Fibroblast of mammary gland (primary cell): ENCODE measurements around the gene VPS9D1.
"Not testable (repeated sequence)": the region's sequence is repeated elsewhere in the genome, so short reads cannot be mapped to it uniquely, and the experiment has no call there.

ENCODE experiments used
- DNase-seq: peaks from one replicate; pipeline ENCODE4 v3.0.0-alpha.2; 2010; ENCODE audit warnings: low read depth
- H3K4me3 ChIP-seq: 2 replicates; pipeline ENCODE4 v1.5.1; 2011; ENCODE audit warnings: low read depth, mild to moderate bottlenecking, low read length, moderate library complexity; ENCODE audit not compliant: control insufficient read depth
- TF ChIP-seq, protein P1 (sequence below): conservative IDR thresholded peaks from 2 replicates; pipeline ENCODE4 v1.5.1; 2011; ENCODE audit warnings: low read depth, low read length, inconsistent platforms; ENCODE audit not compliant: control insufficient read depth, insufficient read depth

VPS9D1 gene

DNA sequence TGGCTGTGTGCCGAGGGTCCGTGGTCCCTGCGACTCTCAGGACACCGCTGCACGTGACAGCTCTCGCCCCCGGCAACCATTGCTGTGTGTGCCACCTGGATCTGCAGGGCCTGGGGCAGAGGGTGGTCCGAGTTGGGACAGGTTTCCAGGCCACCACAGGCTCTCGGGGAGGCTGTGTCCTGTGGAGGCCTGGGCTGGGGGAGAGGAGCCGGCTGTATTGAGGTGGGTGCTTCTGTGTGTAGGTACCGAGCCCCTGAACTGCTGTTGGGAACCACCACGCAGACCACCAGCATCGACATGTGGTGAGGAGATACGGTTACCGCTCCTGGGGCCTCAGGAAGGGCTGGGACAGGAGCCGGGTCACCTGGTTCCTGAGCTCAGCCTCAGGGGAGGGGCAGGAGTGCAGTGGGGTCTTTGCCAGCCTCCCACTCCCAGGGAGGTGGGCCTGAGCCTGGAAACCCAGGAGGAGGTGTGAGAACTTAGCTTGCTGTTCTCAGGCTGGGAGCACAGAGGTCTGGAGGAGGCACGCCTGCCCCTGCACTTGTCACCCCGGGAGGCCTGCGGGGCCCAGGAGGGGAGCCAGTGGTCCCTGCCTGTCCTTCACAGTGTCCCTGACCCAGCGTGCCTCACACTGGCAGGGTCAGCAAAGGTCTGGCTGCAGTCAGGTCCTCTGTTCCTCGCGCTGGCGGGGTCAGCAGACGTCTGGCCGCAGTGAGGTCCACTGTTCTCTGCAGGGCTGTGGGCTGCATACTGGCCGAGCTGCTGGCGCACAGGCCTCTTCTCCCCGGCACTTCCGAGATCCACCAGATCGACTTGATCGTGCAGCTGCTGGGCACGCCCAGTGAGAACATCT, 26.5 kb downstream of the VPS9D1 start:
- DNase-seq = no peak
- TF ChIP-seq, protein P1, sequence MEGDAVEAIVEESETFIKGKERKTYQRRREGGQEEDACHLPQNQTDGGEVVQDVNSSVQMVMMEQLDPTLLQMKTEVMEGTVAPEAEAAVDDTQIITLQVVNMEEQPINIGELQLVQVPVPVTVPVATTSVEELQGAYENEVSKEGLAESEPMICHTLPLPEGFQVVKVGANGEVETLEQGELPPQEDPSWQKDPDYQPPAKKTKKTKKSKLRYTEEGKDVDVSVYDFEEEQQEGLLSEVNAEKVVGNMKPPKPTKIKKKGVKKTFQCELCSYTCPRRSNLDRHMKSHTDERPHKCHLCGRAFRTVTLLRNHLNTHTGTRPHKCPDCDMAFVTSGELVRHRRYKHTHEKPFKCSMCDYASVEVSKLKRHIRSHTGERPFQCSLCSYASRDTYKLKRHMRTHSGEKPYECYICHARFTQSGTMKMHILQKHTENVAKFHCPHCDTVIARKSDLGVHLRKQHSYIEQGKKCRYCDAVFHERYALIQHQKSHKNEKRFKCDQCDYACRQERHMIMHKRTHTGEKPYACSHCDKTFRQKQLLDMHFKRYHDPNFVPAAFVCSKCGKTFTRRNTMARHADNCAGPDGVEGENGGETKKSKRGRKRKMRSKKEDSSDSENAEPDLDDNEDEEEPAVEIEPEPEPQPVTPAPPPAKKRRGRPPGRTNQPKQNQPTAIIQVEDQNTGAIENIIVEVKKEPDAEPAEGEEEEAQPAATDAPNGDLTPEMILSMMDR = no peak
- no peak overlapping the region for H3K4me3 ChIP-seq

DNA sequence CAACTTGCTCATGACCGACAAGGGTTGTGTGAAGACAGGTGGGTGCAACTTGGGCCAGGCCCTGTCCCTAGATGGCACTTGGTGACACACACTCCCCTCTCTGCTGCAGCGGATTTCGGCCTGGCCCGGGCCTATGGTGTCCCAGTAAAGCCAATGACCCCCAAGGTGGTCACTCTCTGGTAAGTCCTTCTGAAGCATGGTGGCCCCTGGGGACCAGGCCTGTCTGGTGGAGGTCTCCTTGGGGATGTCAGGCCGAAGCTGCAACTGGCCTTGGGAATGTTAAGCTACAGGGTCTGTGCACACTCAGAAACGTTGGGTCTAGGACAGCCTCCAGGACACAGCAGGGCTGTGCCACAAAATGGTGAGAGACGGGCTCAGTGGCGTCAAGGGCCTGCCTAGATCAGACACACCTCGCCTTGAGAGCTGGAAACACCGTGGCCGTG, 27.4 kb downstream of the VPS9D1 start:
- no peak overlapping the region for H3K4me3 ChIP-seq
- DNase-seq = no peak
- TF ChIP-seq, protein P1 = no peak

DNA sequence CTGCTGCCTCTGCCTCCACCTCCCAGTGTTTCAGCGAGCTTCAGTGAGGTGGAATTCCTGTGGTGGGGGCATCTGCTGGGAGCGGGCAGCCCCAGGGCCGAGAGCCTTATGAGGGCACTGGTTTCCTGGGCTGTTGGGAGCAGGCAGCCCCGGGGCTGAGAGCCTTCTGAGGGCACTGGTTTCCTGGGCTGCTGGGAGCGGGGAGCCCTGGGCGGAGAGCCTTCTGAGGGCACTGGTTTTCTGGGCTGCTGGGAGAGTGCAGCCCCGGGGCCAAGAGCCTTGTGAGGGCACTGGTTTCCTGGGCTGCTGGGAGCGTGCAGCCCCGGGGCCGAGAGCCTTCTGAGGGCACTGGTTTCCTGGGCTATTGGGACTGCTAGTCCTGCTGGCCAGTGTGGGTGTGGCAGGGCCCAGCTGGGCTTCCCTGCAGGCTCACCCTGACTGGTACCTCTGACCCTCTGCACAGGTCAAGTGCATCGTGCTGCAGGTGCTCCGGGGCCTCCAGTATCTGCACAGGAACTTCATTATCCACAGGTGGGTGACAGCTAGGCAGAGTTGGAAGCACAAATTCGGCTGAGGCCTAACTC, 28.6 kb downstream of the VPS9D1 start:
- TF ChIP-seq, protein P1 = no peak
- no peak overlapping the region for H3K4me3 ChIP-seq
- DNase-seq = no peak

DNA sequence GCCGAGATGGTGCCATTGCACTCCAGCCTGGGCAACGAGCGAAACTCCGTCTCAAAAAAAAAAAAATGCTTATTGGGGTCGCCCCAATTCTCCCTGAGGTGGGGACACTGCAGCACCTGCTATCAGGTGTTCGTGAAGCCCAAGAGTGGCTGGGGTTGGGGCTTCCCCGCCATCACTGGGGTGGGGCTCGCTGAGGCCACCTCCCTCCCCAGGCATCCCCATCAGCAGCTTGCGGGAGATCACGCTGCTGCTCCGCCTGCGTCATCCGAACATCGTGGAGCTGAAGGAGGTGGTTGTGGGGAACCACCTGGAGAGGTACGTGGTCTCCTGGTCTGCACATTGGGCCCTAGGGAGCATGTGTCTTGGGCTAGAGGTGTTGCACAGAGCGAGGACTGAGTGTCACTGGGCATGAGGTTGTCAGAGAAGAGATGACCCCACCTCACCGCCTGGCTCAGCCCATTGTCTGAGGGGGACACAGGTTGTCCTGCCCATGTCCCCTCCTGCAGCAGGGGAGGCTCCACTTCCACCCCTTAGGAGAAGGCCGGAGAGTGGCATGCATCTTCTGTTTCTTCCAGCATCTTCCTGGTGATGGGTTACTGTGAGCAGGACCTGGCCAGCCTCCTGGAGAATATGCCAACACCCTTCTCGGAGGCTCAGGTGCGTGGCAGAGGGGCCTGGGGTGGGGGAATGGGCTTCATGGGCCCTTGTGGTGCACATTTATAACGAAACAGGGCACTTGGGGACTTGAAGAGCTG, 29.3 kb downstream of the VPS9D1 start:
- DNase-seq = no peak
- H3K4me3 ChIP-seq = no peak overlapping the region
- TF ChIP-seq, protein P1 = no peak

DNA sequence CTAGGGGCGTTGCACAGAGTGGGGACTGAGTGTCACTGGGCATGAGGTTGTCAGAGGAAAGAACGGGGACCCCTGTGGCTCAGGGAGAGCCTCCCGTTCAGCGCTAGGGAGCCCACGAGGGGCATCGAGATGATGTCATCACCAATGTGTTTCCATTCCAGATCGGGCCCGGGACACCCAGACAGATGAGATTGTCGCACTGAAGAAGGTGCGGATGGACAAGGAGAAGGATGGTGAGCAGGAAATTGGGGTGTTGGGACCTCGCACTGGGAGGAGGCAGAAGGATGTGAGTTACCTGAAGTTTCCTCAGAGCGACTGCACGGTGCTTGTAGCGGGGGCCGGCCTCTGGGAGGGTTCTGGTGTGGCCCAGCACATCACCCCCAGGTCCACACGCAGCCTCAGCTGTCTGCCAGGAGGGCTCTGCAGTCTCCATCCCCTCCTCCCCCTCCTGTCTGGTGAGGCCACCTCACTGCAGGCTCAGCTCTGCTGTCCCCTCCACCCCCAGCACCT, 30.3 kb downstream of the VPS9D1 start:
- H3K4me3 ChIP-seq = no peak overlapping the region
- DNase-seq = no peak

DNA sequence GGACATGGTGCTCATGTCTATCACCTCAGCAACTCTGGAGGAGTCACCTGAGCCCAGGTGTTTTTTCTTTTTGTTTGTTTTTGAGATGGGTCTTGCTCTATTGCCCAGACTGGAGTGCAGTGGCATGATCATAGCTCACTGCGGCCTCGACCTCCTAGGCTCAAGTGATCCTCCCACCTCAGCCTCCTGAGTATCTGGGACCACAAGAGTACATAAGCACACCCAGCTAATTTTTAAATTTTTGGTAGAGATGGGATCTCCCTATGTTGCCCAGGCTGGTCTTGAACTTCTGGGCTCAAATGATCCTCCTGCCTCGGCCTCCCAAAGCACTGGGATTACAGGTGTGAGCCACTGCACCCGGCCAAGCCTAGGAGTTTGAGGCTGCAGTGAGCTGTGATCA, 31.1 kb downstream of the VPS9D1 start:
- not testable (repeated sequence) for DNase-seq, H3K4me3 ChIP-seq

More for the DNA sequence above, 30.3 kb downstream of the VPS9D1 start:
- TF ChIP-seq, protein P1 = no peak
